Neutrophil (primary cell): ENCODE measurements around the gene NAA15.

Source experiments
- H3K27ac ChIP-seq: fragments of 200-600 bp; sonication (generic); 2 replicates; pipeline ENCODE4 v1.5.1; 2016; ENCODE audit warnings: mild to moderate bottlenecking, moderate library complexity
- H3K27me3 ChIP-seq: fragments of 200-600 bp; sonication (generic); 2 replicates; pipeline ENCODE4 v1.6.0; 2016; ENCODE audit warnings: mild to moderate bottlenecking
- H3K36me3 ChIP-seq: fragments of 200-600 bp; sonication (generic); 2 replicates; pipeline ENCODE4 v1.5.1; 2017
- H3K4me1 ChIP-seq, 2 experiments: fragments of 200-600 bp in 1 of 2; sonication (generic) in 1 of 2; 1 replicate in 1 of 2; 2 replicates in 1 of 2; pipeline versions ENCODE4 v1.5.1 to v1.6.1; 2013 to 2016; ENCODE audit warnings: low read depth in 1 of 2, low read length in 1 of 2, mild to moderate bottlenecking in 1 of 2, moderate library complexity in 1 of 2; ENCODE audit not compliant: control insufficient read depth in 1 of 2, insufficient read depth in 1 of 2
- H3K4me3 ChIP-seq, 2 experiments: fragments of 200-600 bp in 1 of 2; sonication (generic) in 1 of 2; 1 replicate in 1 of 2; 2 replicates in 1 of 2; pipeline ENCODE4 v1.5.1; 2013 to 2016; ENCODE audit warnings: low read depth in 1 of 2, low read length in 1 of 2, mild to moderate bottlenecking in 1 of 2, moderate library complexity in 1 of 2
- H3K9me3 ChIP-seq: fragments of 200-600 bp; sonication (generic); 2 replicates; pipeline ENCODE4 v1.5.1; 2016
- TF ChIP-seq, protein P1 (sequence below): fragments of 200-600 bp; sonication (generic); IDR thresholded peaks from 2 replicates; pipeline ENCODE4 v1.5.1; 2016; ENCODE audit warnings: antibody characterized with exemption

The NAA15 gene

DNA sequence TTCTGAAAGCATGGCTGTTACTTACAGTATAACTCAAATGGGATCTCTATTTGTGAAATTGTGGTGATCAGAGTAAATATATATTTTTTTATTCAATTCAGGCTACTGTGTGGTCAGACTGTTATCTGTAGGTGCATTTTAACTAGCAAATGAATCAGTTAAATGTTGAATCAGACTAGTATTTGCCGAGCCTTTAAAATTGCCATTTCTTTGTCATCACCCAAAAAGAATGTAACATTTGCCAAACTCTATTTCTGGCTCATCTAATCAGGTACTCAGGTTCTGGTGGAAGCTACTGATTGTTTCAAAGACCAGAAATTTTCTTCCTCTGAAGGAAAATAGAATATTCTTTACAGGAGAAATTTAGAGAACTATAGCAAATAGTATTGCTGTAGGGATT lies 1.8 kb upstream of the NAA15 start:
- TF ChIP-seq, protein P1, sequence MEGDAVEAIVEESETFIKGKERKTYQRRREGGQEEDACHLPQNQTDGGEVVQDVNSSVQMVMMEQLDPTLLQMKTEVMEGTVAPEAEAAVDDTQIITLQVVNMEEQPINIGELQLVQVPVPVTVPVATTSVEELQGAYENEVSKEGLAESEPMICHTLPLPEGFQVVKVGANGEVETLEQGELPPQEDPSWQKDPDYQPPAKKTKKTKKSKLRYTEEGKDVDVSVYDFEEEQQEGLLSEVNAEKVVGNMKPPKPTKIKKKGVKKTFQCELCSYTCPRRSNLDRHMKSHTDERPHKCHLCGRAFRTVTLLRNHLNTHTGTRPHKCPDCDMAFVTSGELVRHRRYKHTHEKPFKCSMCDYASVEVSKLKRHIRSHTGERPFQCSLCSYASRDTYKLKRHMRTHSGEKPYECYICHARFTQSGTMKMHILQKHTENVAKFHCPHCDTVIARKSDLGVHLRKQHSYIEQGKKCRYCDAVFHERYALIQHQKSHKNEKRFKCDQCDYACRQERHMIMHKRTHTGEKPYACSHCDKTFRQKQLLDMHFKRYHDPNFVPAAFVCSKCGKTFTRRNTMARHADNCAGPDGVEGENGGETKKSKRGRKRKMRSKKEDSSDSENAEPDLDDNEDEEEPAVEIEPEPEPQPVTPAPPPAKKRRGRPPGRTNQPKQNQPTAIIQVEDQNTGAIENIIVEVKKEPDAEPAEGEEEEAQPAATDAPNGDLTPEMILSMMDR, result no peak
- Histone ChIP-seq H3K9me3 (no peaks in the 10 kb centered on the region), H3K4me3 (no peak overlapping the region), H3K27ac (no peak overlapping the region), H3K27me3 (no peaks in the 10 kb centered on the region), H3K4me1 (peaks cover 39 to 54% of the 10 kb centered on the region in 2 experiments), H3K36me3 (no peaks in the 10 kb centered on the region)

DNA sequence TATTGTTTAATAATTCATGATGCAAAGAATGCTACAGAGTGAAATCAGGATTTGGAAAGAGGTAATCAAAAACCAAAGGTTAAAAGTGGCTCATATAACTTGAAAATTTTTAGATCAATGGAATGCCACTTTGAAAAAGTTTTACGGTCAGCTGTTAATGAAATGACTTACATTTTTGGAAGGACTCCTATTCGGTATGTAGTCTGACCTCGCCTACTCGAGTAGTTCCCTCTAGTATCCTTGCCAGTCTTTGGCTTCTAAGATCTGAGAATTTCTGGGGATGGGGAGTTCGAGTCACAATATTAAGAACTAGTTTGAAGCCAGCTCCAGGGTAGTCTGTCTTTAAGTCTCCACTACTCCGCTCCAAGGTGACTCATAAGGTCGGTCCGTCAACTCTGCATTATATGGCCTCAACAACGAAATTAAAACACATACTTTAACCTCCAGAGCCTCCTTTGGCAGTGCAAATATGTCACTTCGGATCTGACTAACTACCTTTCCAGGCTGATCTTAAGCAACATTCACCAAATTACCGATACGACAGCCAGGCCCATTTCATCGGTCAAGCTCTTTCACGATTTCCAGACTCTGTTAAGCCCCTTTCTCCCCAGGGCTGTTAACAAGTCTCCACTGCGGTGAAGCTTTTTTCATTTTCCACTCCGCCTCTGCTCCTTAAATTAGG lies 733 bp upstream of the NAA15 start:
- Histone ChIP-seq H3K4me1 (peaks cover 34 to 46% of the 10 kb centered on the region in 2 experiments), H3K4me3 (peak overlapping the region; percentile 83 to 100), H3K27me3 (no peaks in the 10 kb centered on the region), H3K9me3 (no peaks in the 10 kb centered on the region), H3K36me3 (no peaks in the 10 kb centered on the region), H3K27ac (peak overlapping the region; percentile 88)
- TF ChIP-seq, protein P1, result no peak

DNA sequence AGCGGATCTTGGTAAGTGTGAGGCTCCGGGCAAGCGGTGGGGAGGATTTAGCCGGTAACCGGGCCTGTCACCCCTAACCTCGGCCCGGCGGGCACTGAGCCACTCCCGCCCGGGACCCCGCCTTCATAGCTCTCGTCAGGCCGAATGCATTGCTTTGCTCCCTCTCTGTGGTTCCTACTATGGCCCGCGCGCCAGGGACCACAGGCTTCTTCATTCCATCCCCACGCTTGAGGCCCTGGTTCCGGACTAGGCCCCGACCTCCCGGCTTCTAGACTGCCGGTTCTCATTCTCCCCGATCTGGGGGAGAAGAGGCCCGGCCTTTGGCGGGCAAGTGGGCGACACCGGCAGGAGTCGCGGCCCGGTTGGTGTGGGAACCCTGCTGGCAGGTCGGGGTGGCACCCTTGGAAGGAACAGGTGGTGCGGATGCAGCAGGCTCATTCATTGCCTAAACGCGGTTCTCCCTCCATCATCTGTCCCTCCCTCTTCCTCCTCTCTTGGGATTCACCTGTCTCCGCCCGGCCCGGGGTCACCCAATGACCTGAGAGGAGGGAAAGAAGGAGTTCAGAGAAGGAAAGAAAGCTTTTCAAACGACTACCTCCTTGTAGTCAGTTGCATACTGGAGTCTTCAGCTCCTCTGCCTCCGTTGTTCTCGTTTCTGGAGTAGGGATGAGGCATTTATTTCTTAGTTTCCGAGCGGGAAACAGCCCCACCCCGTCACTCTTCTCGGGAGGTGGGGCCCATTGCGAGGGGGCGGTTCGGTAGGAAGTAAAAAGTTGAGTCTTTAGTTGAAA lies 711 bp downstream of the NAA15 start, which contains the start of gene NDUFC1:
TSS of gene NDUFC1 (minus strand) at position 657 of the 791 bp plus-strand sequence. CDS start 6,679 bp downstream, outside the sequence.
- TF ChIP-seq, protein P1, result peak; percentile 17
- Histone ChIP-seq H3K27me3 (no peaks in the 10 kb centered on the region), H3K27ac (peak within 1 kb of the TSS; percentile 88), H3K4me3 (peak within 1 kb of the TSS; percentile 83 to 100), H3K9me3 (no peaks in the 10 kb centered on the region), H3K4me1 (peaks cover 29 to 40% of the 10 kb centered on the region in 2 experiments), H3K36me3 (no peaks in the 10 kb centered on the region)

DNA sequence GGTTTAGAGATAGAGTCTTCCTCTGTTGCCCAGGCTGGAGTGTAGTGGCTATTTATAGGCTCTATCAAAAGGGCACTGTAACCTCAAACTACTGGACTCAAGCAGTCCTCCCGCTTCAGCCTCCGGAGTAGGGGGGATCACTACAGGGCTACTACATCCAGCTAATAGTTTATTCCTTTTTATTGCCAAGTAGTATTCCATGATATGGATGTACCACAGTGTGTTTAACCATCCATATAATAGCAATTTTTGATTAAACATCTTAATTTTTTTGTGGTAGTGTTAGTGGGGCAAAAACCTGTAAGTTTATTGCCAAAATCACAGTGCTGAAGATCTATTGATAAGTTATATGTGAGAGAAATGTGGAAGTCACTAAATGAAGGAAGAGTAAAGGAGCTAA lies 3.6 kb downstream of the NAA15 start:
- no peaks in the 10 kb centered on the region for H3K27me3 ChIP-seq
- TF ChIP-seq, protein P1, result no peak
- H3K4me1 ChIP-seq, result peaks cover 25 to 29% of the 10 kb centered on the region in 2 experiments
- no peaks in the 10 kb centered on the region for H3K36me3 ChIP-seq
- no peaks in the 10 kb centered on the region for H3K9me3 ChIP-seq
- no peak overlapping the region for H3K27ac ChIP-seq
- no peak overlapping the region for H3K4me3 ChIP-seq

DNA sequence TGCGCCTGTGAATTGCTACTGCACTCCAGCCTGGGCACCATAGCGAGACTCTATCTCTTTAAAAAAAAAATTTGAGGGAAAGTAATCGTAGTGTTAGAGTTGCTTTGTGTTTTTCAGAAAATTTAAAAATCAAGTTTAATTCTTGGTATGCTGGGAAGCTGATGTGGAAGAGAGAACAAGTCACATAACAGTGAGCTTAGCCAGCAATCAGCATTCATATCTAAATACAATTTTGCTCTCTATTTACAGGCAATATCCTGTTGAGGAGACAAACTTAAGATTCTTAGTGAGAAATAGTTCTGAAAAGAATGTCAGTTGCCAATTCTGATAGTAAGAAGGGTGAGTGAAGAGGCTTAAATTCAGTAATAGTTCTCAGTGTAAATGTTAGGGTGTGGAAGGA lies 10.6 kb downstream of the NAA15 start:
- Histone ChIP-seq H3K36me3 (no peaks in the 10 kb centered on the region), H3K4me1 (peaks cover 14 to 15% of the 10 kb centered on the region in 2 experiments), H3K9me3 (no peaks in the 10 kb centered on the region), H3K27me3 (no peaks in the 10 kb centered on the region), H3K27ac (no peak overlapping the region), H3K4me3 (no peak overlapping the region)
- TF ChIP-seq, protein P1, result no peak
